ACHN (cell line): ENCODE results near the gene SDR39U1.

ENCODE experiments used
- DNase-seq: peaks from one replicate; pipeline ENCODE4 v3.0.0-alpha.2; 2015
- in situ Hi-C: cut with HindIII; loops from 2 replicates; pipeline ENCODE4 v1.10.0; 2017; ENCODE audit warnings: low sequenced_read_pairs, low pct_ligation_motif_present, low pct_unique_long_range_greater_than_20kb

The SDR39U1 gene

DNA sequence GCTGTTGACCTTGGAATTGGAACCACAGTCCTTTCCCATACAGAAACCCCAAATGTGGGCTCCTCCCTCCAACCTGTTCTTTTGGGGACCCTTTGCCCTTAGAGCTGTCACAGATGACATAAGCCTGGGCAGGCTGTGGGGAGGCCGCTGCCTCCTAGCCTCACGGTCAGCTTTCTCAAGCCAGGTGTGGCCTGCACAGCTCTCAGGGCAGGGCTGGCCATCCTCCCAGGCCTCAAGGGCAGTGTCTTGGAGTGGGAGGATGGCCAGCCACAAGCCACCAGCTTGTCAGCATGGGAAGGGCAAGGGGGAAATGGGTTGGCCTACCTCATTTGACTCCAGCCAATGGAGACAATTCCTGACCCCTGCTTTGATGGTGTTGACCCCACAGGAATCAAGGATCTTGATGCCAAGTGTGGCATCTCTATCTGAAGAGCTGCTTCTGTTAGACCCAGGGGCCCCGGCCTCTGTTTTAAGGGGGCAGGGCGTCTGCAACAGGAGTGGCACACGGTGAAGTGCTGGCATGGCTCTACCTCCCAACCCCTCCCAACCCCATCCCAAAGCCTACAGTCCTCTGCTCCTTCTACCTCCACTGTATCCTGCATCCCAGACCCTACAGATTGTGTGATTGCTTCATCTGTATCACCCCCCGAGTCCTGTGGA lies 24.6 kb downstream of the SDR39U1 start:
- DNase-seq = no peak
- in situ Hi-C loops = no loop called here

DNA sequence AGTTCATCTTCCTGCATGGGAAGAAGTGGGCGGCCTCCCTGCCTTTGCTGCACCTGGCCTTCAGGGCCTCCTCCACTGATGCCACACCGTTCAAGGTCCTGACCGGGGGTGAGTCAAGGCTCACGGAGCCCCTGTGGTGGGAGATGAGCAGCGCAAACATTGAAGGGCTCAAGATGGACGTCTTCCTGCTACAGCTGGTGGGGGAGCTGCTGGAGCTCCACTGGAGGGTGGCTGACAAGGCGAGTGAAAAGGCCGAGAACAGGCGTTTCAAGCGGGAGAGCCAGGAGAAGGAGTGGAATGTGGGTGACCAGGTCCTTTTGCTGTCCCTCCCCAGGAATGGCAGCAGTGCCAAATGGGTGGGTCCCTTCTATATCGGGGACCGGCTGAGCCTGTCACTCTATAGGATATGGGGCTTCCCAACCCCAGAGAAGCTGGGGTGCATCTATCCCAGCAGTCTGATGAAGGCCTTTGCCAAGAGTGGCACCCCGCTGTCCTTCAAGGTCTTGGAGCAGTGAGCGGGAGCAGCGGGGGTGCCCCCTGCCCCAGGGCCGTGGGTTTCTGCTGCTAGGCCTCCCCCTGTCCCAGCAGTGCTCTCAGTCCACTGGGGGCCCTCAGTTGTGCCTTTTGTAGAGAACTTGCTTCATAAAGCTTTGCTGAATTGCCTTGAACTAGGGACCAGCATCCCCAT lies 25.5 kb downstream of the SDR39U1 start:
- no peak for DNase-seq
- in situ Hi-C loops = no loop called here

DNA sequence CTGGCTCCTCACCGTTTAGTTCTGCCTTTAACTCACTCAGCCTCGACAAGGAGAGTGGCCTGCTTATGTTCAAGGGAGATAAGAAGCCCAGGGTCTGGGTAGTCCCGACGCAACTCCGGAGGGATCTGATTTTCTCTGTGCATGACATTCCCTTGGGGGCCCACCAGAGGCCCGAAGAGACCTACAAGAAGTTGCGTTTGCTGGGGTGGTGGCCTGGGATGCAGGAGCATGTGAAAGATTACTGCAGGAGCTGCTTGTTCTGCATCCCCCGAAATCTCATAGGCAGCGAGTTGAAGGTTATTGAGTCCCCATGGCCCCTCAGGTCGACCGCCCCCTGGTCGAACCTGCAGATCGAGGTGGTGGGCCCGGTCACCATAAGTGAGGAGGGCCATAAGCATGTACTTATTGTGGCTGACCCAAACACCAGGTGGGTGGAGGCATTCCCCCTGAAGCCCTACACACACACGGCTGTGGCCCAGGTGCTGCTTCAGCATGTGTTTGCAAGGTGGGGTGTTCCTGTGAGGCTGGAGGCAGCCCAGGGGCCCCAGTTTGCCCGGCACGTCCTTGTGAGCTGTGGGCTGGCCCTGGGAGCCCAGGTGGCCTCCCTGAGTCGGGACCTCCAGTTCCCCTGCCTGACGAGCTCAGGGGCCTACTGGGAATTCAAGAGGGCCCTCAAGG lies 26.2 kb downstream of the SDR39U1 start:
- in situ Hi-C loops = no loop called here
- DNase-seq = no peak

DNA sequence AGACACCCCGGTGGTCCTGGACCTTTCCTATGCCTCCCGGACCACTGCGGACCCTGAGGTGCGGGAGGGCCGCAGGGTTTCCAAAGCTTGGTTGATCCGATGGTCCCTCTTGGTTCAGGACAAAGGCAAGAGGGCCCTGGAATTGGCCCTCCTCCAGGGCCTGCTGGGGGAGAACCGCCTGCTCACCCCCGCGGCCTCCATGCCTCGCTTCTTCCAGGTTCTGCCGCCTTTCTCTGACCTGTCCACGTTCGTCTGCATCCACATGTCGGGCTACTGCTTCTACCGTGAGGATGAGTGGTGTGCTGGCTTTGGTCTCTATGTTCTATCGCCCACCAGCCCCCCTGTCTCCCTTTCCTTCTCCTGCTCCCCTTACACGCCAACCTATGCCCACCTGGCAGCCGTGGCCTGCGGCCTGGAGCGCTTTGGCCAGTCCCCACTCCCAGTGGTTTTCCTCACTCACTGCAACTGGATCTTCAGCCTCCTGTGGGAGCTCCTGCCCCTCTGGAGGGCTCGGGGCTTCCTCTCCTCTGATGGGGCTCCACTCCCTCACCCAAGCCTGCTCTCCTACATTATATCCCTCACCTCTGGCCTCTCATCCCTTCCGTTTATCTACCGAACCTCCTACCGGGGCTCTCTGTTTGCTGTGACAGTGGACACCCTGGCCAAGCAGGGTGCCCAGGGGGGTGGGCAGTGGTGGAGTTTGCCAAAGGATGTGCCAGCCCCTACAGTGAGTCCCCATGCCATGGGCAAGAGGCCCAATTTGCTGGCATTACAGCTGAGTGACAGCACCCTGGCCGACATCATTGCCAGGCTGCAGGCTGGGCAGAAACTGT lies 26.9 kb downstream of the SDR39U1 start:
- no peak for DNase-seq
- in situ Hi-C loops = no loop called here

DNA sequence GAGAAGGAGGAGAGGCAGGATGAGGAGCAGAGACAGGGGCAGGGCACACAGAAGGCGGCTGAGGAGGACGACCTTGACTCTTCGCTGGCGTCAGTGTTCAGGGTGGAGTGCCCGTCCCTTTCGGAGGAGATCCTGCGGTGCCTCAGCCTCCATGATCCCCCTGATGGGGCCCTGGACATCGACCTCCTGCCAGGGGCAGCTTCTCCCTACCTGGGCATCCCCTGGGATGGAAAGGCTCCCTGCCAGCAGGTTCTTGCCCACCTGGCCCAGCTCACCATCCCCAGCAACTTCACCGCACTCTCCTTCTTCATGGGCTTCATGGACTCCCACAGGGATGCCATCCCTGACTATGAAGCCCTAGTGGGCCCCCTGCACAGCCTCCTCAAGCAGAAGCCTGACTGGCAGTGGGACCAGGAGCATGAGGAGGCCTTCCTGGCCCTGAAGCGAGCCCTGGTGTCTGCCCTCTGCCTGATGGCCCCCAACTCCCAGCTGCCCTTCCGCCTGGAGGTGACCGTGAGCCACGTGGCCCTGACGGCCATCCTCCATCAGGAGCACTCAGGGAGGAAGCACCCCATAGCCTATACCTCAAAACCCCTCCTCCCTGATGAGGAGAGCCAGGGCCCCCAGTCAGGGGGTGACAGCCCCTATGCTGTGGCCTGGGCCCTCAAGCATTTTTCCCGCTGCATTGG lies 27.7 kb downstream of the SDR39U1 start:
- in situ Hi-C loops = no loop called here
- DNase-seq = no peak

DNA sequence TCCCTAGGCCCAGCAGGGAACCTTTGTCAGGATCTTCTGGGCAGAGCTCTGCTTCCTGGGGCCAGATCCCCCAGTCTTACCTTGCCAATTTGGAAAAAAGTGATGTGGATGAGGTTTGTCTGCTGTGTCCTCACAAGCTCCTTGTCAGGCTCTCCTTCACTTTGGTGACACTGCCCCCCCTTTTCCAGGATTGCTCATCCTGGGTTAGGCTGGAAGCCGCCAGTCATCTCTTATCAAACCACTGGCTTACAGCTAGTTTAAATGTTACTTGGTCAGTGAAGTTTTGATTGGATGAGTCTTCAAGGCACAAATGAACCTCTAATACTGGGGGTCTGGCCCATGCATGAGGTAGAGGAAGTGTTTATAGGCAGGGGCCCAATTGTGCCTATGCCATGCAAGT lies 28.5 kb downstream of the SDR39U1 start:
- no peak for DNase-seq
- in situ Hi-C loops = no loop called here

DNA sequence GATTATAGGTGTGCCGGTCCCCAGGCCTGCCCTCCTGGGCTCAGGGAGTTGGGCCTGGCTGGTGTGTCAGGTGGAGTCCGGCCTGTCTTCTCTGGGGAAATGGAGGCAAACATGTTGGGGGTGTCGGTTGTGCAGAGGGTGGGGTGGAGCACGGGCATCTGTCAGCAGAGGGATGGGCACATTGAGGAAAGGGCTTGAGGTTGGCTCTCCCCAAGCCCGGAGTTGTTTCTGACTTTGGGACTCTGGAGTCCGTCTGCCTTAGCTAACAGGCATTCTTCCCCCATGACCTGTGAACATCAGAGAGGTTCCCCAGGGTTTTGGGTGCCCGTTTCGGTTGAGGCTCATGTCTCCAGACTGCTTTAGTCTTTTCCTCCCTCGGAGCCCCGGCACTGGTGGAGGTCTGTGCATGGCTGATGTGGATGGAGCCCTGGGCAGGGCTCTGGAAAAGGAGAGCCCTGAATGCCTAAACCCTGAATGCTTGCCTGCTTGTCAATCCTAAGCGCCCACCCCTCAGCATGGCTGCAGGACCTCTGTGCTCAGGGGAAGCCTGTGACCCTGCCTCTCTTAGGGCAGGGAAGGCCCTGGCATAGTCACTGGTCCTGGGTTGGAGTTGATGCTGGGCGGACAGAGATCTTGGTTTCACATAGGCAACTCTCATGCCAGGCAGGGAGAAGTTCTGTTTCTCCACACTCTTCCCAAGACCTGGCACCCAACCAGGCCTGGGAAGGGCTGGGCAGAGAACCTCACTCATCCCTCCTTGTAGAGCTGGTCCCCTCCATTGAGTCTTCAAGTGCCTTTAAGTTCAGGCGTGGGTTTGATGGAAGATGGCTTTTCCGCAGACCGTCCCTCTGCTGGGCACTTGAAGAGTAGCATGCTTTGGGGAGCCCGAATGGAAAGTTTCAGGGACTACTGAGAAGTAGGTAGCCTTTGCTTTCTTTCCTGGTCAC lies 30.9 kb downstream of the SDR39U1 start:
- in situ Hi-C loops = no loop called here

DNA sequence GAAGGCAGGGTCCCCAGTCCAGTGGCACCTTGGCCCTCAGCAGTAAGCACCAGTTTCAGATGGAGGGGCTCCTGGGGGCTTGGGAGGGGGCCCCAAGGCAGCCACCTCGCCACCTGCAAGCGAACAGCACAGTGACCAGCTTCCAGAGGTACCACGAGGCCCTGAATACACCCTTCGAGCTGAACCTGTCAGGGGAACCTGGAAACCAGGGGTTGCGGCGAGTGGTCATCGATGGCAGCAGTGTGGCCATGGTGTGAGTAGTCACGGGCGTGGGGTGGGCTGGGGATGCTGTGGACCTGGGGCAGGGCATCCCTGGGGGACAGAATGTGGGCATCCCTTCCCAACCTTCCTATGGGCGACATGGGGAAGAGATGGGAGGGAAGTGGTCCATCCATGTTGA lies 32.6 kb downstream of the SDR39U1 start:
- DNase-seq = no peak
- in situ Hi-C loops = no loop called here

More for the DNA sequence above, 30.9 kb downstream of the SDR39U1 start:
- peak; percentile 47 for DNase-seq

DNA sequence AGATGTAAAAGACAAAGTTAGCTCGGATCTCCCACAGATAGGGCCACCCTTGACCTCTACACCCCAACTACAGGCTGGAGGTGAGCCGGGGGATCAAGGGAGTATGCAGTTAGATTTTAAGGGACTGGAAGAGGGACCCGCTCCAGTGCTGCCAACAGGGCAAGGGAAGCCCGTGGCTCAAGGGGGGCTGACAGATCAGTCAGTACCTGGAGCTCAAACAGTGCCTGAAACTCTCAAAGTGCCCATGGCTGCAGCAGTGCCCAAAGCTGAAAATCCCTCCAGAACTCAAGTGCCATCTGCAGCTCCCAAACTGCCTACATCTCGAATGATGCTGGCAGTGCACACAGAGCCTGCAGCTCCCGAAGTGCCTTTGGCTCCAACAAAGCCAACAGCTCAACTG lies 33.4 kb downstream of the SDR39U1 start:
- no peak for DNase-seq
- in situ Hi-C loops = no loop called here

DNA sequence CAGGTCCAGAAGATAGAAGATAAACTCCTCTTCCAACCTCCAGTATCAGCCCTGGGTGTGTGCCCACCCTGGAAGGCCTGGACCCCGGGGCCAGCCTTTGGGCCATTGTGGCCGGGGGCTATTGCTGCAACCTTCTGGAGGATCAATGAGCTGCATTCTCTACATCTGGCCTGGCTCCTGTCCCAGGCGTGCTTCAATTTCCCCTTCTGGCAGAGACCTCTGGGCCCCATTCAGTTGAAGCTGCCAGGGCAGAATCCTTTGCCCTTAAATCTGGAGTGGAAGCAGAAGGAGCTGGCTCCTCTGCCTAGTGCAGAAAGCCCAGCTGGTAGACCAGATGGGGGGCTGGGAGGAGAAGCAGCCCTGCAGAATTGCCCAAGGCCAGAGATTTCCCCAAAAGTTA lies 33.8 kb downstream of the SDR39U1 start:
- in situ Hi-C loops = no loop called here
- no peak for DNase-seq

DNA sequence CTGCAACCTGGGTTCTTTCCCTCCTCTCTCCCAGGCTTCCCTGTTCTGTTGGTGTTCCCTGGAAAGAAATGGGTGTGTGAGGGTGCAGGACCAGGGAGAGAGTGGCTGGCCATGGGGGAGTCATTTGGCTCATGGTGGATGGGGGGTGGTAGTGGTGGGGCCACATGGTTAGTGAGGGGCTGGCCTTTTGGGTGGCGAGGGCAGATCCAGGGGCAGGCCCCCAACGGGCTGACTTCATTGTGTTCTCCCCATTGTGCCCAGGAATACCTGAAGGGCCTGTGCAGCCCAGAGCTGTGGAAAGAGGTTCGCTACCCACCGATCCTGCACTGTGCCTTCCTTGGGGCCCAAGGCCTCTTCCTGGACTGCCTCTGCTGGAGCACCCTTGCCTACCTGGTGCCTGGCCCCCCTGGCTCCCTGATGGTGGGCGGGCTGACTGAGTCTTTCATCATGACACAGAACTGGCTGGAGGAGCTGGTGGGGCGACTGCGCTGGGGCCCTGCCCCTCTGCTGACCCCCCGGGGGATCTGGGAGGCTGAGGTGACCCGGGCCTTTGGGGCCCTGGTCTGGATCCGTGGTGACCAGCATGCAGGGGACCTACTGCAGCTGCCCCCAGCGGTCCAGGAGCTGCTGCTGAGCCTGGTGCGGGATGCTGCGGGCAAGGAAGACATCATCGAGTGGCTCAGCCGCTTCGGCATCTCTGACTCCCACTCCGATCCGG lies 34.8 kb downstream of the SDR39U1 start:
- no peak for DNase-seq
- in situ Hi-C loops = no loop called here

DNA sequence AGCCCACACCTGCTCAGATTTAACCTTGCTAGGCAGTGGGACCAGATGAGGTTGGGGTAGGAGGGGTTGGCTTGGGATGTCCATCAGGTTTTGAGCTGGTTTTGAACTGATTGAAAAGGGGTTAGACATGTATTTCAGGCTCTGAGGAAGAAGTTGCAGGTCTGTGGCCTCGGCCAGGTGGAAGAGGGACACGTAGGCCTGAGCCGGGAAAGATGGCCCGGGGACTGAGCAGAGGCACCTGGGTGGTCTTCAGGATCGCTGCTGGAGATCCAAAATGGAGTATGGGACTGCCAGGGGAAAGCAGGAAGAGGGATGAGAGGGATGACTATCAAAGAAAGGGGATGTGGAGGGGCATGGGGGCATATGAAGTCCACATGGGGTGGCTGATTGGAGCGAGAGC lies 36.2 kb downstream of the SDR39U1 start:
- no peak for DNase-seq
- in situ Hi-C loops = no loop called here

DNA sequence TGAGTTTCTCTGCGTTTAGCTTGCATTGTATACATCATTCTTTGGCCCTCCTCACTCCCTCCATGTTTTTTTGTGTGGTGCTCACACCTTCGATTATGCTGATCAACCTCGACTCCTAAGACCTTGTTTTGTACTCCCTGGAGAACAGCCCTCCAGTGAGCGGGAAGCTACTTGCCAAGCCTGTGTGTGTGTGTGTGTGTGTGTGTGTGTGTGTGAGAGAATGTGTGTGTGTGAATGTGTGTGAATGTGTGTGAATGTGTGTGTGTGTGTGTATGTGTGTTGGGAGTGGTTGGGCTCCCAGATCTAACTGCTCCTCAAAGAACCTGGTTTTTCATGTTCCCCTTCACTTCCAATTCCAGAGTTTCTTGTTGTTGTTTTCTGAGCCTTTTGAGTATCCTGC lies 37.8 kb downstream of the SDR39U1 start:
- DNase-seq = no peak
- in situ Hi-C loops = no loop called here

DNA sequence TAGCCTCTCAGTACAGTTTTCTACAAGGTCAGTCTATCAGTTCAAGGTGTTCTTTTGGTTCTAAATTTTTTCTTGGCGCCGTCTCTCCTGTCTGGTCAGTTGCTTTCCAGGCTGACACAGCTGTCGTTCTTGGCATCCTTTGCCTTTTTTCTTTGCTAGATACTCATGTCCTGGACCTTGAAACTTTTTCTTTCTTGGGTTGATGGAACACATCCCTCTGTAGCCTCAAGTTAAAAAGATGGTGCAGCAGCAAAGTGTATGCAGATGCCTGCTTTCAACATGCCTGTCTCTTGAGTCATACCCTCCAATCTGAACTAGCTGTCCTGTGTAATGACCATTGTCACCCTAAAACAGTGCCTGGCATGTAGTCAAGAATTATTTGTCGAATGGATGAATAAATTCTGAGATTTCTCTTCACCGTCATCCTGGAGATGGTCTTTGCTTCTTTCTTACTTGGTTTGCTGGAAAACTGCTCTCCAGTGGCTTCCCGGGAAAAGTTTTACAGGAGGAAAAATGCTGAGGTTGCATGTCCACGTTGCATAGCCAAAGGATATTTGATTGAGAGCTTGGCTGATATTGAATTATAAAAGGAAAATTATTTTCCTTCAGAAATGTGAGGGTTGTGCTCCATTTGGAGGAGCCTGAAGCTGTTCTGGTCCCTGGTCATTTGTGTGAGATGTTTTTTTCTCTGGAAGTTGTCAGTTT lies 39.1 kb downstream of the SDR39U1 start:
- in situ Hi-C loops = no loop called here

DNA sequence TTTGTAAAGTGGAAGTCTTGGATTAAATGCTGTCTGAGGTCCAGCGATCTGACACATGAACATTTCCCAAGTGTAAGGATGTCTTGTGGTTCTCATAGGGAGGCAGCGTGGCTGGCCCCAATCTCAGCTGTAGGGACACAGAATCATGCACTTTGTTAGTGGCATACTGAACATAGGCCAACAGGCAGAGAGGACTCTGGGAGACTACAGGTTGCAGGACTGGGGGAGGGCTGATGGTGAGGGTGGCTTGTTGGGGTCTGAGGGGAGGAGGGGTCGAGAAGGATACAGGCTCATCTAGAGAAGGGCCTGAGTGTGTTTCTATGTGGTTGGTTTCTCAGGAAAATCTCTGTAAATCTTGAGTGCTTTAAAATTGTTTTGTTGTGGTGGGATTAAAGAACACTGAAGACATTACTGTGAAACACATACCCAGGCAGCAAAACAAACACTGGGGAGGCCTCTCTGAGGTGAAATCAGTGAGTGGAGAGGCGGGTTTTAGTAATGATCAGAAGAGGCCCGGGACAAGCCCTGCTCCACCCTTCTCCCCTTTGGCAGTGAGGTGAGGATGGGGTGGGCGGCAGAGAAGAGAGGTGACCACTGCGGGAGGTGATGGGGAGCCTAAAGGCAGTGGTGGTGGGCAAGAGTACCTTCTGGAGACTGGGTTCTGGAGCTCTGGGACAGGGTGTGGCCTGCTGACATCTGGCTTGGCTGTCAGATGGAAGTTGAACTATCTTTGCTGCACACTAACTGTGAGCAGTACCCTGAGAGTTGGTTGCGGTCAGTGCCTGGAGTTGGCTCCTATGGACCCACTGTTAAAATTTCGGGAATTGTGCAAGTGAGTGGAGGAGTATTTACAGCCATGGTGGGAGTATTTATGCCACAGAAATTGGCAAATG lies 40.5 kb downstream of the SDR39U1 start:
- DNase-seq = no peak
- in situ Hi-C loops = no loop called here

More for the DNA sequence above, 39.1 kb downstream of the SDR39U1 start:
- DNase-seq = no peak
